ENCODE results near the gene SLC15A2.

Gene SLC15A2

DNA sequence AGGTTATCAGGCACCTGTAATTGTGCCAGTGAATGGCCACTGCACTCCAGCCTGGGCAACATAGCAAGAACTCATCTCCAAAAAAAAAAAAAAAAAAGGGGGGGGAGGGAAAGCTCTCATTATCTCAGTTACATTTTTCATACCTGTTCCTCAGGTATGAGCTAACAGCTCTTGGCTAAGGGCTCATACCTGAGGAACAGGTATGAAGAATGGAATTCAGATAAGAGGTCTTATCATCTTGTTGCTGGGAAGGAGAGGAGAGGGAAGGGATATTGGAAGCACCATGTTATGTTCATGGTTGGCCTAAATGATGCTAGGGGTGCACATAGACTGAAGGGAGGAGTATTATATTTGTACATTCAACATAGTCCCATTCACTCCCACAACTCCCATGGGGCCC lies 2.6 kb downstream of the SLC15A2 start:
- TF ChIP-seq CTCF (IDR thresholded peaks at IDR 0.05; ENCODE audit: extremely low read depth, insufficient read depth, missing control alignments) = no peak
- DNase-seq (ENCODE audit: low spot score) = no peak
- in situ Hi-C loops (cut with MboI; ENCODE audit: low pct_unique_long_range_greater_than_20kb, low sequenced_read_pairs, unreplicated experiment) = loop anchor here (10.0 to 25.0 kb wide), 2 partner anchors 78 to 190 kb away; no protein-coding TSS in a partner anchor

DNA sequence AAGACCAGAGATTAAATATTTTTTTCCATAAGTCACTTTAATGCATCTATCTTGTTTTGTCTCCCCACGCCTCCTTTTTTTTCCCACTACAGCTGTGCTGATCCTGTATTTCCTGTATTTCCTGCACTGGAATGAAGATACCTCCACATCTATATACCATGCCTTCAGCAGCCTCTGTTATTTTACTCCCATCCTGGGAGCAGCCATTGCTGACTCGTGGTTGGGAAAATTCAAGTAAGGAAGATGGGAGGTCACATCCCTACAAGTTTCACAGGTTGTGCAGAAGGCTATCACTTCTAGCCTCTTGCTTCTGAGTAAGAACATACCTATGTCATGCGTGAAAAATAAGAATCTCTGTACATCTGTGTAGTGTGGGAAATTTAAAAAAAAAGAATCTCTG lies 3.1 kb downstream of the SLC15A2 start:
- TF ChIP-seq CTCF (IDR thresholded peaks at IDR 0.05; ENCODE audit: extremely low read depth, insufficient read depth, missing control alignments) = no peak
- no peak for DNase-seq (ENCODE audit: low spot score)
- in situ Hi-C loops (cut with MboI; ENCODE audit: low pct_unique_long_range_greater_than_20kb, low sequenced_read_pairs, unreplicated experiment) = loop anchor here (10.0 to 25.0 kb wide), 2 partner anchors 78 to 190 kb away; no protein-coding TSS in a partner anchor

- in situ Hi-C loops (cut with MboI; ENCODE audit: low pct_unique_long_range_greater_than_20kb, low sequenced_read_pairs, unreplicated experiment) = no loop called here
- TF ChIP-seq CTCF (IDR thresholded peaks at IDR 0.05; ENCODE audit: extremely low read depth, insufficient read depth, missing control alignments) = no peak
- no peak for DNase-seq (ENCODE audit: low spot score)
Measured at GRCh38 chr3:121913305-121913990, 19.2 kb downstream of the SLC15A2 start.

GRCh38 chr3:121914081-121914998 lies 20.1 kb downstream of the SLC15A2 start:
- TF ChIP-seq CTCF (IDR thresholded peaks at IDR 0.05; ENCODE audit: extremely low read depth, insufficient read depth, missing control alignments) = no peak
- no peak for DNase-seq (ENCODE audit: low spot score)
- in situ Hi-C loops (cut with MboI; ENCODE audit: low pct_unique_long_range_greater_than_20kb, low sequenced_read_pairs, unreplicated experiment) = no loop called here

- in situ Hi-C loops (cut with MboI; ENCODE audit: low pct_unique_long_range_greater_than_20kb, low sequenced_read_pairs, unreplicated experiment) = no loop called here
- no peak for TF ChIP-seq CTCF (IDR thresholded peaks at IDR 0.05; ENCODE audit: extremely low read depth, insufficient read depth, missing control alignments)
- DNase-seq (ENCODE audit: low spot score) = no peak
Measured at GRCh38 chr3:121916189-121916588, 22.0 kb downstream of the SLC15A2 start.

GRCh38 chr3:121918779-121919483 lies 24.7 kb downstream of the SLC15A2 start:
- in situ Hi-C loops (cut with MboI; ENCODE audit: low pct_unique_long_range_greater_than_20kb, low sequenced_read_pairs, unreplicated experiment) = no loop called here
- no peak for TF ChIP-seq CTCF (IDR thresholded peaks at IDR 0.05; ENCODE audit: extremely low read depth, insufficient read depth, missing control alignments)
- DNase-seq (ENCODE audit: low spot score) = no peak

Measured in GM13977 (cell line).